Liver (tissue), 9 donors: ENCODE results near the gene WDFY3. TPM values are rescaled to one million over a fixed set of nuclear protein-coding genes. Genes with fewer than 3 reads are reported as not detected.

Experiments used
- DNase-seq: peaks from one replicate; pipeline ENCODE4 v3.0.0-alpha.2; 2017; ENCODE audit warnings: low spot score
- H3K27ac ChIP-seq, 2 donors: one replicate each; pipeline ENCODE4 v1.7.0; 2013; ENCODE audit warnings: inconsistent platforms in 2 of 2, low read length in 2 of 2, control low read depth in 1 of 2, low read depth in 1 of 2, mild to moderate bottlenecking in 1 of 2
- H3K27me3 ChIP-seq, 4 donors: one replicate each; pipeline versions ENCODE4 v1.6.1 to v1.7.0; 2013; ENCODE audit warnings: low read length in 3 of 4, inconsistent platforms in 1 of 4, mild to moderate bottlenecking in 1 of 4, moderate library complexity in 1 of 4; ENCODE audit not compliant: control insufficient read depth in 4 of 4, insufficient read depth in 4 of 4
- H3K36me3 ChIP-seq, 4 donors: one replicate each; pipeline versions ENCODE4 v1.6.1 to v1.7.0; 2013; ENCODE audit warnings: low read length in 3 of 4, mild to moderate bottlenecking in 3 of 4, low read depth in 1 of 4, moderate library complexity in 1 of 4; ENCODE audit not compliant: control insufficient read depth in 4 of 4, insufficient read depth in 3 of 4
- H3K4me1 ChIP-seq, 4 donors: one replicate each; pipeline versions ENCODE4 v1.6.1 to v1.7.0; 2013; ENCODE audit warnings: low read length in 3 of 4, mild to moderate bottlenecking in 3 of 4, moderate library complexity in 1 of 4; ENCODE audit not compliant: control insufficient read depth in 4 of 4, insufficient read depth in 4 of 4
- H3K4me3 ChIP-seq, 3 donors: one replicate each; pipeline versions ENCODE4 v1.6.1 to v1.7.0; 2013; ENCODE audit warnings: low read length in 3 of 3, control low read depth in 1 of 3, low read depth in 1 of 3, mild to moderate bottlenecking in 1 of 3
- H3K9ac ChIP-seq, 2 donors: one replicate each; pipeline ENCODE4 v1.7.0; 2013; ENCODE audit warnings: low read length in 2 of 2, mild to moderate bottlenecking in 2 of 2, moderate library complexity in 2 of 2, control low read depth in 1 of 2, low read depth in 1 of 2
- H3K9me3 ChIP-seq, 4 donors: one replicate each; pipeline versions ENCODE4 v1.6.1 to v1.7.0; 2013; ENCODE audit warnings: low read length in 3 of 4; ENCODE audit not compliant: control insufficient read depth in 4 of 4
- ATF3 ChIP-seq: IDR thresholded peaks from 2 replicates; pipeline ENCODE4 v1.6.1; 2016; ENCODE audit warnings: antibody characterized with exemption
- CTCF ChIP-seq: fragments of 150-350 bp; IDR thresholded peaks from 2 replicates; pipeline ENCODE4 v1.5.1; 2017; ENCODE audit warnings: improper control_type of control experiment, low read depth, low read length; ENCODE audit not compliant: missing input control
- EGR1 ChIP-seq, 2 donors: IDR thresholded peaks; 2 replicates each; pipeline ENCODE4 v1.6.1; 2016 to 2018; ENCODE audit warnings: antibody characterized with exemption in 2 of 2, low read depth in 2 of 2
- FOXA1 ChIP-seq: IDR thresholded peaks from 2 replicates; pipeline ENCODE4 v1.6.1; 2016; ENCODE audit warnings: antibody characterized with exemption
- FOXA2 ChIP-seq: IDR thresholded peaks from 2 replicates; pipeline ENCODE4 v1.6.1; 2016; ENCODE audit warnings: antibody characterized with exemption
- GABPA ChIP-seq, 2 donors: IDR thresholded peaks in 1 of 2; conservative IDR thresholded peaks in 1 of 2; 2 replicates each; pipeline ENCODE4 v1.6.1; 2016; ENCODE audit warnings: antibody characterized with exemption in 2 of 2, mild to moderate bottlenecking in 1 of 2, moderate library complexity in 1 of 2
- HNF4A ChIP-seq, 2 donors: conservative IDR thresholded peaks; 2 replicates each; pipeline ENCODE4 v1.6.1; 2016; ENCODE audit warnings: antibody characterized with exemption in 2 of 2, mild to moderate bottlenecking in 2 of 2
- HNF4G ChIP-seq: IDR thresholded peaks from 2 replicates; pipeline ENCODE4 v1.6.1; 2016; ENCODE audit warnings: antibody characterized with exemption
- JUND ChIP-seq, 2 donors: IDR thresholded peaks; 2 replicates each; pipeline ENCODE4 v1.6.1; 2016; ENCODE audit warnings: antibody characterized with exemption in 2 of 2
- MAX ChIP-seq: IDR thresholded peaks from 2 replicates; pipeline ENCODE4 v1.6.1; 2016; ENCODE audit warnings: antibody characterized with exemption
- NR2F2 ChIP-seq: IDR thresholded peaks from 2 replicates; pipeline ENCODE4 v1.6.1; 2016; ENCODE audit warnings: antibody characterized with exemption
- RAD21 ChIP-seq, 2 donors: IDR thresholded peaks; 2 replicates each; pipeline ENCODE4 v1.6.1; 2016; ENCODE audit warnings: antibody characterized with exemption in 2 of 2, mild to moderate bottlenecking in 2 of 2
- REST ChIP-seq: IDR thresholded peaks from 2 replicates; pipeline ENCODE4 v1.6.1; 2016; ENCODE audit warnings: antibody characterized with exemption, mild to moderate bottlenecking
- RXRA ChIP-seq, 2 donors: IDR thresholded peaks; 2 replicates each; pipeline ENCODE4 v1.6.1; 2017 to 2018; ENCODE audit warnings: antibody characterized with exemption in 2 of 2, mild to moderate bottlenecking in 1 of 2
- SP1 ChIP-seq: IDR thresholded peaks from 2 replicates; pipeline ENCODE4 v1.6.1; 2018; ENCODE audit warnings: antibody characterized with exemption, mild to moderate bottlenecking
- TAF1 ChIP-seq: conservative IDR thresholded peaks from 2 replicates; pipeline ENCODE4 v1.6.1; 2016; ENCODE audit warnings: antibody characterized with exemption, mild to moderate bottlenecking
- YY1 ChIP-seq: IDR thresholded peaks from 2 replicates; pipeline ENCODE4 v1.6.1; 2016; ENCODE audit warnings: antibody characterized with exemption, mild to moderate bottlenecking
- ZBTB33 ChIP-seq: IDR thresholded peaks from 2 replicates; pipeline ENCODE4 v1.6.1; 2016; ENCODE audit warnings: antibody characterized with exemption
- WGBS: extraction: QIAGEN DNeasy Blood & Tissue Kit; methylation state at CpG from one replicate; pipeline ENCODE4 v1.1.7; 2013; 5-methylcytosine and 5-hydroxymethylcytosine counted together
- polyA plus RNA-seq, 2 donors: library from polyadenylated mRNA; stranded (reverse) in 1 of 2; unstranded in 1 of 2; fragments of 200-250 nt in 1 of 2; fragments of >200 nt in 1 of 2; fragmentation: Nextera tagmentation in 1 of 2; extraction: Ambion mirVana in 1 of 2; gene quantifications; one replicate each; pipeline versions ENCODE4 v1.2.1 to v1.2.3, GENCODE V29; 2013 to 2015
- total RNA-seq, 2 donors: library from RNA; depleted of rRNA; stranded (reverse); fragments of >200 nt; gene quantifications; one replicate each; pipeline ENCODE4 v1.2.3, GENCODE V29; 2014
- donor health status: healthy.
- donor health status: healthy.
- donor health status: healthy.
- donor health status: healthy.
- donor health status: healthy.

Gene WDFY3
- total and polyA plus RNA-seq, 4 donors = 3.2 to 50.5 (median 19.2) TPM

GRCh38 chr4:84799318-84799717 lies 167.2 kb downstream of the WDFY3 start:
- 81% methylated on average over 3 of the region's 3 CpGs for WGBS
- Histone ChIP-seq H3K4me1 (no peaks in the 10 kb centered on the region), H3K27me3 (no peaks in the 10 kb centered on the region), H3K9ac (no peak overlapping the region), H3K27ac (peak overlapping the region in 1 of 2 donors; percentile 46), H3K9me3 (no peaks in the 10 kb centered on the region), H3K36me3 (peaks cover 4 to 20% (median 19%) of the 10 kb centered on the region in 4 donors), H3K4me3 (no peak overlapping the region)
- DNase-seq = no peak
- TF ChIP-seq GABPA (IDR thresholded peaks at IDR 0.05 in 1 of 2, conservative IDR thresholded peaks at IDR 0.05 in 1 of 2) (no peak), ZBTB33 (no peak), HNF4A (conservative IDR thresholded peaks at IDR 0.05) (no peak), RXRA (IDR thresholded peaks at IDR 0.05) (no peak), EGR1 (IDR thresholded peaks at IDR 0.05; ENCODE audit: low read depth in 2 of 2) (no peak), ATF3 (no peak), REST (no peak), FOXA2 (no peak)

- Histone ChIP-seq H3K4me3 (no peak overlapping the region), H3K9me3 (no peaks in the 10 kb centered on the region), H3K27me3 (no peaks in the 10 kb centered on the region), H3K4me1 (no peaks in the 10 kb centered on the region), H3K36me3 (peaks cover 2 to 15% (median 13%) of the 10 kb centered on the region in 4 donors), H3K27ac (no peak overlapping the region), H3K9ac (no peak overlapping the region)
- 90% methylated on average over 3 of the region's 3 CpGs for WGBS
- DNase-seq = no peak
- TF ChIP-seq ZBTB33 = no peak
- TF ChIP-seq EGR1 (IDR thresholded peaks at IDR 0.05; ENCODE audit: low read depth in 2 of 2) = no peak
- TF ChIP-seq HNF4G = no peak
- TF ChIP-seq FOXA1 = no peak
- no peak for TF ChIP-seq GABPA (IDR thresholded peaks at IDR 0.05 in 1 of 2, conservative IDR thresholded peaks at IDR 0.05 in 1 of 2)
- TF ChIP-seq SP1 = no peak
- TF ChIP-seq FOXA2 = no peak
- no peak for TF ChIP-seq MAX
- no peak for TF ChIP-seq NR2F2
- no peak for TF ChIP-seq RAD21 (IDR thresholded peaks at IDR 0.05)
- no peak for TF ChIP-seq TAF1
- TF ChIP-seq HNF4A (conservative IDR thresholded peaks at IDR 0.05) = no peak
- no peak for TF ChIP-seq ATF3
- no peak for TF ChIP-seq YY1
- no peak for TF ChIP-seq JUND (IDR thresholded peaks at IDR 0.05)
- no peak for TF ChIP-seq CTCF
- no peak for TF ChIP-seq REST
- no peak for TF ChIP-seq RXRA (IDR thresholded peaks at IDR 0.05)
These were observed 170.1 kb downstream of the WDFY3 start for GRCh38 chr4:84796394-84796793.
